ENCODE data around the gene XXYLT1. TPM values are rescaled to one million over a fixed set of nuclear protein-coding genes. Genes with fewer than 3 reads are reported as not detected.
"Not testable (repeated sequence)": the region's sequence is repeated elsewhere in the genome, so short reads cannot be mapped to it uniquely, and the experiment has no call there.

The XXYLT1 gene
- polyA plus RNA-seq, 6 donors from 2014 or later = 1.7 to 3.7 (median 3.6) TPM; not detected in 1

- H3K4me3 Mint-ChIP-seq = no peak overlapping the region
- H3K36me3 Mint-ChIP-seq = peaks cover 9% of the 10 kb centered on the region in 2 donors
- DNase-seq = no peak
- H3K4me1 Mint-ChIP-seq = peaks cover 0 to 12% (median 0%) of the 10 kb centered on the region in 3 donors
- peaks cover 0 to 18% (median 11%) of the 10 kb centered on the region in 7 donors for H3K9me3 Mint-ChIP-seq
- ATAC-seq (ENCODE audit: low read depth in 2 of 2) = no peak
- no peak overlapping the region for H3K27ac Mint-ChIP-seq
- peaks cover 0 to 10% (median 0%) of the 10 kb centered on the region in 3 donors for H3K27me3 Mint-ChIP-seq
Measured at GRCh38 chr3:195240939-195241338, 30.0 kb downstream of the XXYLT1 start.

- Mint-ChIP-seq H3K27me3 (peaks cover 0 to 10% (median 0%) of the 10 kb centered on the region in 3 donors), H3K4me3 (no peak overlapping the region), H3K4me1 (peaks cover 0 to 12% (median 0%) of the 10 kb centered on the region in 3 donors), H3K27ac (no peak overlapping the region), H3K9me3 (peaks cover 0 to 18% (median 11%) of the 10 kb centered on the region in 7 donors), H3K36me3 (peaks cover 9% of the 10 kb centered on the region in 2 donors)
- ATAC-seq (ENCODE audit: low read depth in 2 of 2) (no peak), DNase-seq (no peak)
Measured at GRCh38 chr3:195240171-195240701, 30.7 kb downstream of the XXYLT1 start.

- Mint-ChIP-seq H3K27me3 (peaks cover 0 to 10% (median 0%) of the 10 kb centered on the region in 3 donors), H3K9me3 (peaks cover 0 to 18% (median 11%) of the 10 kb centered on the region in 7 donors), H3K27ac (peak overlapping the region in 1 of 6 donors; percentile 87), H3K4me1 (peaks cover 0 to 12% (median 0%) of the 10 kb centered on the region in 3 donors), H3K4me3 (no peak overlapping the region), H3K36me3 (peaks cover 9% of the 10 kb centered on the region in 2 donors)
- DNase-seq (no peak), ATAC-seq (ENCODE audit: low read depth in 2 of 2) (no peak)
Measured at GRCh38 chr3:195239121-195239520, 31.8 kb downstream of the XXYLT1 start.

- peaks cover 9% of the 10 kb centered on the region in 2 donors for H3K36me3 Mint-ChIP-seq
- H3K4me1 Mint-ChIP-seq = peaks cover 0 to 8% (median 0%) of the 10 kb centered on the region in 3 donors
- peaks cover 0 to 10% (median 0%) of the 10 kb centered on the region in 3 donors for H3K27me3 Mint-ChIP-seq
- H3K9me3 Mint-ChIP-seq = peaks cover 0 to 18% (median 11%) of the 10 kb centered on the region in 7 donors
- peak overlapping the region in 1 of 6 donors; percentile 41 for H3K27ac Mint-ChIP-seq
- DNase-seq (no peak), ATAC-seq (ENCODE audit: low read depth in 2 of 2) (no peak)
- H3K4me3 Mint-ChIP-seq = peak overlapping the region in 1 of 8 donors; percentile 22
Measured at GRCh38 chr3:195238586-195239118, 32.3 kb downstream of the XXYLT1 start.

GRCh38 chr3:195238081-195238571 lies 32.8 kb downstream of the XXYLT1 start:
- Mint-ChIP-seq H3K27ac (peak overlapping the region in 2 of 6 donors; percentile 41 to 85), H3K4me1 (peaks cover 0 to 8% (median 0%) of the 10 kb centered on the region in 3 donors)

GRCh38 chr3:195236801-195237570 lies 34.0 kb downstream of the XXYLT1 start:
- Mint-ChIP-seq H3K9me3 (peaks cover 0 to 18% (median 11%) of the 10 kb centered on the region in 7 donors), H3K27me3 (peaks cover 0 to 10% (median 0%) of the 10 kb centered on the region in 3 donors), H3K4me3 (peak overlapping the region in 1 of 8 donors; percentile 37), H3K4me1 (peaks cover 0 to 4% (median 0%) of the 10 kb centered on the region in 3 donors), H3K36me3 (peaks cover 9% of the 10 kb centered on the region in 2 donors), H3K27ac (no peak overlapping the region)
- ATAC-seq (ENCODE audit: low read depth in 2 of 2) (no peak), DNase-seq (no peak)

More at GRCh38 chr3:195238081-195238571, 32.8 kb downstream of the XXYLT1 start:
- Mint-ChIP-seq H3K4me3 (no peak overlapping the region), H3K9me3 (peaks cover 0 to 18% (median 11%) of the 10 kb centered on the region in 7 donors), H3K36me3 (peaks cover 9% of the 10 kb centered on the region in 2 donors), H3K27me3 (peaks cover 0 to 10% (median 0%) of the 10 kb centered on the region in 3 donors)
- DNase-seq = no peak
- ATAC-seq (ENCODE audit: low read depth in 2 of 2) = no peak

GRCh38 chr3:195236076-195236798 lies 34.7 kb downstream of the XXYLT1 start:
- Mint-ChIP-seq H3K36me3 (peaks cover 9% of the 10 kb centered on the region in 2 donors), H3K4me3 (no peak overlapping the region), H3K27ac (no peak overlapping the region), H3K9me3 (peaks cover 0 to 18% (median 11%) of the 10 kb centered on the region in 7 donors), H3K4me1 (no peaks in the 10 kb centered on the region), H3K27me3 (peaks cover 0 to 10% (median 0%) of the 10 kb centered on the region in 3 donors)
- no peak for DNase-seq
- ATAC-seq (ENCODE audit: low read depth in 2 of 2) = no peak

GRCh38 chr3:195230244-195230643 lies 40.7 kb downstream of the XXYLT1 start:
- H3K4me3 Mint-ChIP-seq = no peak overlapping the region
- DNase-seq (no peak), ATAC-seq (ENCODE audit: low read depth in 2 of 2) (no peak)
- H3K9me3 Mint-ChIP-seq = peaks cover 0 to 2% (median 0%) of the 10 kb centered on the region in 7 donors
- no peaks in the 10 kb centered on the region for H3K36me3 Mint-ChIP-seq
- H3K4me1 Mint-ChIP-seq = peaks cover 15 to 22% (median 20%) of the 10 kb centered on the region in 3 donors
- H3K27ac Mint-ChIP-seq = no peak overlapping the region
- H3K27me3 Mint-ChIP-seq = no peaks in the 10 kb centered on the region

GRCh38 chr3:195228886-195229285 lies 42.1 kb downstream of the XXYLT1 start:
- H3K4me3 Mint-ChIP-seq; H3K27ac Mint-ChIP-seq; H3K36me3 Mint-ChIP-seq; DNase-seq; H3K27me3 Mint-ChIP-seq; H3K9me3 Mint-ChIP-seq; ATAC-seq (ENCODE audit: low read depth in 2 of 2): not testable (repeated sequence)
- peaks cover 15 to 22% (median 20%) of the 10 kb centered on the region in 3 donors for H3K4me1 Mint-ChIP-seq

- no peak overlapping the region for H3K4me3 Mint-ChIP-seq
- peaks cover 0 to 2% (median 0%) of the 10 kb centered on the region in 7 donors for H3K9me3 Mint-ChIP-seq
- ATAC-seq (ENCODE audit: low read depth in 2 of 2) (no peak), DNase-seq (no peak)
- peak overlapping the region in 4 of 6 donors; percentile 16 to 47 (median 28) for H3K27ac Mint-ChIP-seq
- no peaks in the 10 kb centered on the region for H3K27me3 Mint-ChIP-seq
- peaks cover 15 to 22% (median 20%) of the 10 kb centered on the region in 3 donors for H3K4me1 Mint-ChIP-seq
- H3K36me3 Mint-ChIP-seq = no peaks in the 10 kb centered on the region
Measured at GRCh38 chr3:195227871-195228270, 43.1 kb downstream of the XXYLT1 start.

- H3K9me3 Mint-ChIP-seq = peaks cover 0 to 2% (median 0%) of the 10 kb centered on the region in 7 donors
- DNase-seq (no peak), ATAC-seq (ENCODE audit: low read depth in 2 of 2) (peak in 1 of 2 donors; percentile 35)
- no peak overlapping the region for H3K4me3 Mint-ChIP-seq
- peaks cover 15 to 22% (median 20%) of the 10 kb centered on the region in 3 donors for H3K4me1 Mint-ChIP-seq
- H3K36me3 Mint-ChIP-seq = no peaks in the 10 kb centered on the region
- H3K27ac Mint-ChIP-seq = no peak overlapping the region
- H3K27me3 Mint-ChIP-seq = no peaks in the 10 kb centered on the region
Measured at GRCh38 chr3:195226900-195227447, 44.0 kb downstream of the XXYLT1 start.

GRCh38 chr3:195226445-195226844 lies 44.5 kb downstream of the XXYLT1 start:
- no peak for ATAC-seq (ENCODE audit: low read depth in 2 of 2)
- Mint-ChIP-seq H3K4me3 (no peak overlapping the region), H3K36me3 (no peaks in the 10 kb centered on the region)

More at GRCh38 chr3:195226445-195226844, 44.5 kb downstream of the XXYLT1 start:
- Mint-ChIP-seq H3K9me3 (peaks cover 0 to 2% (median 0%) of the 10 kb centered on the region in 7 donors), H3K27ac (peak overlapping the region in 1 of 6 donors; percentile 68), H3K4me1 (peaks cover 15 to 22% (median 20%) of the 10 kb centered on the region in 3 donors), H3K27me3 (no peaks in the 10 kb centered on the region)
- DNase-seq = no peak
